ENCODE data around the gene NAA38. TPM values are rescaled to one million over a fixed set of nuclear protein-coding genes. Genes with fewer than 3 reads are reported as not detected.

Gene NAA38
- total RNA-seq, 1 donor = 29.7 TPM

GRCh38 chr17:7889166-7889955 lies 32.0 kb upstream of the NAA38 start:
- H2AFZ ChIP-seq (ENCODE audit: low read length) = no peak overlapping the region
- H3K27me3 ChIP-seq (ENCODE audit: insufficient read depth, low read length) = no peaks in the 10 kb centered on the region

DNA sequence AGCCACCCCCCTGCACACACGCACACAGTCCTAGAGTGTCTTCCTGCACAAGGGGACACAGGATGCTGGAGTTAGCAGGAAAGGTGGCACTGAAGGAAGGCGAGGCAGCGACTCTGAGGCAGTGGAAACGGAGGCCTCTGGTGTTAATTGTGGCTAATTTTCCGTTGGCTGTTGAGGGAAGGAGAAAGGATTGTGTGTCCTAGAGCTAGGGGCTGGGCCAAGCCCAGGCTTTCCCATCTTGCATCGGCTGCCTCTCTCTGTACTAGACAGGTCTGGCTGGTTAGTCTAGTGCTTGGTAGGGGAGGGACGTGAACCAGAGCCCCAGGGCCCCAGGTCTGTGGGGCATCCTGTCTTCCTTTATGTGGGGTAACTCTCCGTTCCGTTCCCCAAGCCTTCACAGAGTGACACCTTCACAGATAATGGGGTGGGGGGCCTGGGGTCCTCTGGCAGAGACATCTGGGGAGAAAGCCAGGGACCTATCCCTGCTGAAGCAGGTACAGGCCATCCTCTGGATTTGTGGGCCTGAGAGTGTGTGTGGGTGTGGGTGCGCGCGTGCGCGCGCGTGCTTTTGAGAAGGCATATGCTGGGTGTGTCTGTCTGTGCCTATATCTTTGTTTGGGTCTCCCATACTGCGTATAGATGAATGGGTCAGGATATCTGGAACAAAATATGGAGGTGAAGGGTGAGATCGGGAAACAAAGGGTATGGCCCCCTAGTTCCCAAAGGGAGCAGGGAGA lies 31.0 kb upstream of the NAA38 start, which contains the start of gene CHD3:
Gene CHD3 (plus strand): TSS at position 606 of the 737 bp plus-strand sequence. CDS start 212 bp downstream, outside the sequence.
- H4K20me1 ChIP-seq (ENCODE audit: insufficient read depth, low read length) = peaks cover 20% of the 10 kb centered on the region
- H3K4me2 ChIP-seq (ENCODE audit: insufficient read depth, low read length) = peak within 1 kb of the TSS; percentile 97
- TF ChIP-seq, protein P1, sequence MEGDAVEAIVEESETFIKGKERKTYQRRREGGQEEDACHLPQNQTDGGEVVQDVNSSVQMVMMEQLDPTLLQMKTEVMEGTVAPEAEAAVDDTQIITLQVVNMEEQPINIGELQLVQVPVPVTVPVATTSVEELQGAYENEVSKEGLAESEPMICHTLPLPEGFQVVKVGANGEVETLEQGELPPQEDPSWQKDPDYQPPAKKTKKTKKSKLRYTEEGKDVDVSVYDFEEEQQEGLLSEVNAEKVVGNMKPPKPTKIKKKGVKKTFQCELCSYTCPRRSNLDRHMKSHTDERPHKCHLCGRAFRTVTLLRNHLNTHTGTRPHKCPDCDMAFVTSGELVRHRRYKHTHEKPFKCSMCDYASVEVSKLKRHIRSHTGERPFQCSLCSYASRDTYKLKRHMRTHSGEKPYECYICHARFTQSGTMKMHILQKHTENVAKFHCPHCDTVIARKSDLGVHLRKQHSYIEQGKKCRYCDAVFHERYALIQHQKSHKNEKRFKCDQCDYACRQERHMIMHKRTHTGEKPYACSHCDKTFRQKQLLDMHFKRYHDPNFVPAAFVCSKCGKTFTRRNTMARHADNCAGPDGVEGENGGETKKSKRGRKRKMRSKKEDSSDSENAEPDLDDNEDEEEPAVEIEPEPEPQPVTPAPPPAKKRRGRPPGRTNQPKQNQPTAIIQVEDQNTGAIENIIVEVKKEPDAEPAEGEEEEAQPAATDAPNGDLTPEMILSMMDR (IDR thresholded peaks at IDR 0.05; ENCODE audit: extremely low read depth, low read depth, low read length) = no peak
- no peaks in the 10 kb centered on the region for H3K9me3 ChIP-seq (ENCODE audit: low read depth, low read length)
- peaks cover 44% of the 10 kb centered on the region for H3K4me1 ChIP-seq (ENCODE audit: insufficient read depth, low read length)
- peaks cover 36% of the 10 kb centered on the region for H3K79me2 ChIP-seq (ENCODE audit: insufficient read depth, low read length)
- peak within 1 kb of the TSS; percentile 85 for H2AFZ ChIP-seq (ENCODE audit: low read length)
- peak within 1 kb of the TSS; percentile 79 for H3K27ac ChIP-seq (ENCODE audit: low read depth, low read length)
- no peaks in the 10 kb centered on the region for H3K27me3 ChIP-seq (ENCODE audit: insufficient read depth, low read length)
- DNase-seq (ENCODE audit: insufficient read length, low spot score, missing footprints) = no peak
- peaks cover 35% of the 10 kb centered on the region for H3K36me3 ChIP-seq (ENCODE audit: insufficient read depth, low read length)
- H3K4me3 ChIP-seq (ENCODE audit: insufficient read depth, low read length) = peak within 1 kb of the TSS; percentile 95

More at GRCh38 chr17:7889166-7889955, 32.0 kb upstream of the NAA38 start:
- H3K27ac ChIP-seq (ENCODE audit: low read depth, low read length) = peak overlapping the region; percentile 79
- peaks cover 20% of the 10 kb centered on the region for H4K20me1 ChIP-seq (ENCODE audit: insufficient read depth, low read length)
- H3K79me2 ChIP-seq (ENCODE audit: insufficient read depth, low read length) = peaks cover 36% of the 10 kb centered on the region
- DNase-seq (ENCODE audit: insufficient read length, low spot score, missing footprints) = peak; percentile 98
- TF ChIP-seq, protein P1 (IDR thresholded peaks at IDR 0.05; ENCODE audit: extremely low read depth, low read depth, low read length) = peak; percentile 50
- H3K4me2 ChIP-seq (ENCODE audit: insufficient read depth, low read length) = peak overlapping the region; percentile 97
- H3K9me3 ChIP-seq (ENCODE audit: low read depth, low read length) = no peaks in the 10 kb centered on the region
- H3K4me3 ChIP-seq (ENCODE audit: insufficient read depth, low read length) = peak overlapping the region; percentile 39
- peaks cover 38% of the 10 kb centered on the region for H3K4me1 ChIP-seq (ENCODE audit: insufficient read depth, low read length)
- peaks cover 45% of the 10 kb centered on the region for H3K36me3 ChIP-seq (ENCODE audit: insufficient read depth, low read length)

GRCh38 chr17:7887482-7888183 lies 30.3 kb upstream of the NAA38 start:
- peaks cover 44% of the 10 kb centered on the region for H3K4me1 ChIP-seq (ENCODE audit: insufficient read depth, low read length)
- no peaks in the 10 kb centered on the region for H3K9me3 ChIP-seq (ENCODE audit: low read depth, low read length)
- peaks cover 36% of the 10 kb centered on the region for H3K79me2 ChIP-seq (ENCODE audit: insufficient read depth, low read length)
- TF ChIP-seq, protein P1 (IDR thresholded peaks at IDR 0.05; ENCODE audit: extremely low read depth, low read depth, low read length) = no peak
- H4K20me1 ChIP-seq (ENCODE audit: insufficient read depth, low read length) = peaks cover 20% of the 10 kb centered on the region
- peak overlapping the region; percentile 85 for H2AFZ ChIP-seq (ENCODE audit: low read length)
- no peaks in the 10 kb centered on the region for H3K27me3 ChIP-seq (ENCODE audit: insufficient read depth, low read length)
- H3K4me2 ChIP-seq (ENCODE audit: insufficient read depth, low read length) = peak overlapping the region; percentile 97
- peak overlapping the region; percentile 95 for H3K4me3 ChIP-seq (ENCODE audit: insufficient read depth, low read length)
- peaks cover 29% of the 10 kb centered on the region for H3K36me3 ChIP-seq (ENCODE audit: insufficient read depth, low read length)
- peak; percentile 99 for DNase-seq (ENCODE audit: insufficient read length, low spot score, missing footprints)
- peak overlapping the region; percentile 79 for H3K27ac ChIP-seq (ENCODE audit: low read depth, low read length)
